GM19455 (cell line): ENCODE results near the gene PTPRS.
"Not testable (repeated sequence)": the region's sequence is repeated elsewhere in the genome, so short reads cannot be mapped to it uniquely, and the experiment has no call there.

Experiments
- ATAC-seq: cut with Tn5 transposase; IDR thresholded peaks from one replicate; pipeline ENCODE4 v1.9.1; 2021; ENCODE audit not compliant: unreplicated experiment

PTPRS gene

GRCh38 chr19:5340637-5341447, at the start of gene PTPRS:
PTPRS (minus strand) TSS chr19:5340812; CDS start chr19:5286140, 54,672 bp downstream.
- no peak for ATAC-seq

- ATAC-seq: no peak
These were observed 48.7 kb upstream of the PTPRS start for GRCh38 chr19:5389353-5389752.

GRCh38 chr19:5387472-5387871, 46.9 kb upstream of the PTPRS start:
- ATAC-seq: no peak

GRCh38 chr19:5386841-5387240, 46.2 kb upstream of the PTPRS start:
- ATAC-seq: no peak

- not testable (repeated sequence) for ATAC-seq
These were observed 40.6 kb upstream of the PTPRS start for GRCh38 chr19:5381197-5381596.

- ATAC-seq: no peak
These were observed 39.8 kb upstream of the PTPRS start for GRCh38 chr19:5380215-5380919.

DNA sequence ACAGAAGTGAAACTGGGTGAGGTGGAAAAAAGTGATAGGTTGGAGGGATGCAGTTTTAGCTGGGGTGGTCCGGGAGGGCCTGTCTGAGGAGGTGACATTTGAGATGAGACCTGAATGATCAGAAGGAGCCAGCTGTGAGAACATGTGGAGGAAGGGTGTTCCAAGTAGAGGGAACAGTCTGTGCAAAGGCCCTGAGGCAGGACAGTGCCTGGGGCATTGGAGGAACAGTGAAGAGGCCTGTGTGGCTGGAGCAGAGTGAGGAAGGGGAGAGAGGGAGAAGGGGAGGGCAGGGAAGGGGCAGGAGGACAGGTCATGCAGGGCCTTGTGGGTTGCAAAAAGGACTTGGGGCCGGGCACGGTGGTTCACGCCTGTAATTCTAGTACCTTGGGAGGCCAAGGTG, 36.3 kb upstream of the PTPRS start:
- no peak for ATAC-seq

DNA sequence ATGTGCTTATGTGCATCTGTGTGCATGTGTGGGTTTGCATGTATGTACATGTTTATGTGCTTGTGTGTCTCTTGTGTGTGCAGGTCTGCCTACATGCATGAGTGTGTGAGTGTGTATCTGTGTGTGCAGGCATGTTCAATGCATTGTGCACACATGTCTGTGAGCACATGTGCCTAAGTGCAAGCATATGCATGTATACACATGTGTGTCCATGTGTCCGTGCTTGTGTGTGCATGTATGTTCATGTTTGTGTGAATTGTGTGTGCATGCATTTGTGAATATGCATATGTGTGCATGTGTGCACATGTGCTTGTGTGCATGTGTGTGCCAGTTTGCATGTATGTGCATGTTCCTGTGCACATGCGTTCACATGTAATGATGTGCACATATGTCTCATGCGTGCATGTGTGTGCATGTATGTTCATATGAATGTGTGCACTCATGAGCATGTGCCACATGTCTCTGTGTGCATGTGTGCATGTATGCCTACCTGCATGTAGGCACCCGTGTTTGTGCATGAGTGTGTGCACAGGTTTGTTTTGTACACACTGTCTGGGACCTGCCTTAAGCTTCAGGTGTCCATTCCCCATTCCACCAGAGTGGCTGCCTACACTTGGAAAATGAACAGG, 32.1 kb upstream of the PTPRS start:
- ATAC-seq: no peak

- ATAC-seq: no peak
These were observed 29.4 kb upstream of the PTPRS start for GRCh38 chr19:5369962-5370367.

DNA sequence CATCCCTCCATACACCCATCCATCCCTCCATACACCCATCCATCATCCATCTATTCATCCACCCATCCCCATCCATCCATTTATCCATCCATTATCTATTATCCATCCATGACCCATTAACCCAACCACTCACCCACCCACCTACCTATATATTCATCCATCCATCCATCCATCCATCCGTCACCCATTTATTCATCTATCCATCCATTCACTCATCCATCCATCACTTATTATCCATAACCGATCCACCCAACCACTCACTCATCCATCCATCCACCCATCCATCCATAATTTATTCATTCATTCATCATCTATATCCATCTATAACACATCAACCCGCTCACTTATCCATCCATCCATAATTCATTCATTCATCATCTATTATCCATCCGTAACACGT, 28.7 kb upstream of the PTPRS start:
- no peak for ATAC-seq

- no peak for ATAC-seq
These were observed 27.0 kb upstream of the PTPRS start for GRCh38 chr19:5367530-5368133.

- no peak for ATAC-seq
These were observed 25.3 kb upstream of the PTPRS start for GRCh38 chr19:5365905-5366304.

DNA sequence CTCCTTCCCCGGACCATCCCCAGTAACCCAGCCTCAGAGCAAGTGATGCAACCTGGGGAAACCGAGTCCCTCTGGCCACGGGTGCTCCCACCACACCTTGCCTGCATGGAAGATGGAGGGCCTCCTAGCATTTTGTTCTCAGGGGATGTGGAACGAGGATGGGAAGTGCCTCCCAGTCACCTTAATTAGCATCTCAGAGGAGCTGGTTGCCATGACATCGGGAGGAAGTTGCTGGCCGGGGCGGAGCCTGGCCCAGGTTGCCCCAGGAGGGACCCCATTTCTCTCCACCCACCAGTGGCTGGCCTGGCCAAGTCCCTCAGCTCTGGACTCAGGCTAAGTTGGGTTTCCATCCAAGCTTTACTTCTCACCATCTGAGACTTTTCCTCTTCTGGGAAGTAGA, 24.1 kb upstream of the PTPRS start:
- ATAC-seq: no peak

GRCh38 chr19:5361839-5362238, 21.2 kb upstream of the PTPRS start:
- ATAC-seq: not testable (repeated sequence)

- no peak for ATAC-seq
These were observed 20.8 kb upstream of the PTPRS start for GRCh38 chr19:5361407-5361806.

DNA sequence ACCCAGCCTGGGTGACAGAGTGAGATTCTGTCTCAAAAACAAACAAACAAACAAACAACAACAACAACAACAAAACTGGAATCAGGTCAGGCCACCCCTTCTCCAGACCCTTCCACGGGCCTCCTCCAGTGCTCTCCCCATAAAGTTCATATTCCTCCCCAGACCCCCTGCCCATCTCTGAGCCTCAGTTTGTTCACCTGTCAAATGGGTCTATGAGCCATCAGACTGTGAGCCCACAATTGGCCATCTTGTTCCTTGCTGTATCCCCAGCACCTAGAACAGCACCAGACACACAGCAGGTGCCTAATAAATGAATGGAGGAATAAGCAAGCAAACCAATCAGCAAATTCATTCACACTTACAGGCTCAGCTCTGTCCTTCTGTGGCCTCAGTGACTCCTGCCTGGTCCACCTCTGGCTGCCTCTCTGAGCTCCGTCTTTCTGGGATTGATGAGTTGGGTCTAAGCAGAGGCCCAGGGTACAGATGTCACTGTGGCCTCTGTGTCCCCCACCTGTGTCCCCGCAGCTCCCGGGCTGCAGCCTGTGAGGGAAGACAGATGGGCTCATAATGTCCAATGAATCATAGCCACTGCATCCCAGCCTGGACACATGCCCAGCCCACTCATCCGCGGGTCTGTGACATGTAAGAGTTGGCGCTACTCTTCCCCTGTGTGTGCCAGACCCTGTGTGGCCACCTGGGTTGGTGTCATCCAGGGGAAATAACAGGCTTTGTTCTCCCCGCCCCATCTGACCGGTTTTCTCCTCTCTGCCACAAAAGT, 19.6 kb upstream of the PTPRS start:
- ATAC-seq: no peak

DNA sequence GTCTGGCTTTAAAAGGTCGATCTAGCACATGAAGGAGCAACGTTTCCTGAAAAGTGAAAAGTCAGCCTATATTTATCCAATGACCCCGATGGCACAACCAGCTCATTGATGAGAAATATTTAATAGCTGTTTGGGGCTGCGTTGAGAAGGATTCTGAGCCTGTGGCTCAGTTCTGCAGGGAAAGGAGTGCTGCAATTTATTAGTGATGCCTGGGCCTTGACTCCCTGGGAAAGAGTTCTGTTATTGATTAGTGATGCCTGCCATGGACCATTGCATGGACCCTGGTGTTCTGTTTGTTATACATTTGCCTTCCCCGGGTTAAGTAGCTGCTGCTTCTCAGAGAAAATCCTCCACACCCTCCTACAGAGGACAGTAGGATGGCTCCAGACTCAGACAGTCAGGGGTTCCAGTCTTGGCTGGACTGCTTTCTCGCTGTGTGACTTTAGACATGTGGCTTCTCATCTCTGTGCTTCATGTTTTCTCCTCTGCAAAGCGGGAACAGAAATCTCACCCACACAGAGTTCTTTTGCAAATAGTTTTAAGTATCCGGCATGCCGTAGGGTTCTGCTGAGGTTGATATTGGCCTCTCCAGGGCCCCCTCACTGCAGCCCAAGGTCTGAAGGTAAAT, 17.7 kb upstream of the PTPRS start:
- ATAC-seq: no peak

- no peak for ATAC-seq
These were observed 17.0 kb upstream of the PTPRS start for GRCh38 chr19:5357584-5357983.

GRCh38 chr19:5356918-5357317, 16.3 kb upstream of the PTPRS start:
- ATAC-seq: no peak

DNA sequence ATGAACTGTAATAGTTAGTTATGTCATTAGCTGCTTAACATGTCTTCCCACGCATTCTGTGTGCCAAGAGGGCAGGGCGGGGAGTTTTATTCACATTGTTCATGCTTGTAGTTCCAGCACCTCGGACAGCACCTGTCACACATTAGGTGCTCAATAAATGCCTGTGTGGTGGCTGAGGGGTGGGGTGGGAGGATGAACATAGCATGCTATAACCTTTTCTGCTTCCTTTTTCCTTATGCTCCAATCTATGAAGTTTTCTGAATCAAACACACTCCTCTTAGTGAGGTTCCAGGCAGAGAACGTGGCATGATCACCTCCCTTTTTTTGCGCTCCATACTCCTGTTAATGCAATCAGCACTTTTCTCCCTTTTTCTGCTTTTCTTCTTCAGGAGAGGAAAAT, 15.8 kb upstream of the PTPRS start:
- ATAC-seq: no peak
